Liver (tissue), 9 donors: ENCODE data around the gene TBC1D16. TPM values are rescaled to one million over a fixed set of nuclear protein-coding genes. Genes with fewer than 3 reads are reported as not detected.

Source experiments
- DNase-seq: peaks from one replicate; pipeline ENCODE4 v3.0.0-alpha.2; 2017; ENCODE audit warnings: low spot score
- H3K27ac ChIP-seq, 2 donors: one replicate each; pipeline ENCODE4 v1.7.0; 2013; ENCODE audit warnings: inconsistent platforms in 2 of 2, low read length in 2 of 2, control low read depth in 1 of 2, low read depth in 1 of 2, mild to moderate bottlenecking in 1 of 2
- H3K27me3 ChIP-seq, 4 donors: one replicate each; pipeline versions ENCODE4 v1.6.1 to v1.7.0; 2013; ENCODE audit warnings: low read length in 3 of 4, inconsistent platforms in 1 of 4, mild to moderate bottlenecking in 1 of 4, moderate library complexity in 1 of 4; ENCODE audit not compliant: control insufficient read depth in 4 of 4, insufficient read depth in 4 of 4
- H3K36me3 ChIP-seq, 4 donors: one replicate each; pipeline versions ENCODE4 v1.6.1 to v1.7.0; 2013; ENCODE audit warnings: low read length in 3 of 4, mild to moderate bottlenecking in 3 of 4, low read depth in 1 of 4, moderate library complexity in 1 of 4; ENCODE audit not compliant: control insufficient read depth in 4 of 4, insufficient read depth in 3 of 4
- H3K4me1 ChIP-seq, 4 donors: one replicate each; pipeline versions ENCODE4 v1.6.1 to v1.7.0; 2013; ENCODE audit warnings: low read length in 3 of 4, mild to moderate bottlenecking in 3 of 4, moderate library complexity in 1 of 4; ENCODE audit not compliant: control insufficient read depth in 4 of 4, insufficient read depth in 4 of 4
- H3K4me3 ChIP-seq, 3 donors: one replicate each; pipeline versions ENCODE4 v1.6.1 to v1.7.0; 2013; ENCODE audit warnings: low read length in 3 of 3, control low read depth in 1 of 3, low read depth in 1 of 3, mild to moderate bottlenecking in 1 of 3
- H3K9ac ChIP-seq, 2 donors: one replicate each; pipeline ENCODE4 v1.7.0; 2013; ENCODE audit warnings: low read length in 2 of 2, mild to moderate bottlenecking in 2 of 2, moderate library complexity in 2 of 2, control low read depth in 1 of 2, low read depth in 1 of 2
- H3K9me3 ChIP-seq, 4 donors: one replicate each; pipeline versions ENCODE4 v1.6.1 to v1.7.0; 2013; ENCODE audit warnings: low read length in 3 of 4; ENCODE audit not compliant: control insufficient read depth in 4 of 4
- CTCF ChIP-seq: fragments of 150-350 bp; IDR thresholded peaks from 2 replicates; pipeline ENCODE4 v1.5.1; 2017; ENCODE audit warnings: improper control_type of control experiment, low read depth, low read length; ENCODE audit not compliant: missing input control
- EGR1 ChIP-seq, 2 donors: IDR thresholded peaks; 2 replicates each; pipeline ENCODE4 v1.6.1; 2016 to 2018; ENCODE audit warnings: antibody characterized with exemption in 2 of 2, low read depth in 2 of 2
- FOXA1 ChIP-seq: IDR thresholded peaks from 2 replicates; pipeline ENCODE4 v1.6.1; 2016; ENCODE audit warnings: antibody characterized with exemption
- FOXA2 ChIP-seq: IDR thresholded peaks from 2 replicates; pipeline ENCODE4 v1.6.1; 2016; ENCODE audit warnings: antibody characterized with exemption
- GABPA ChIP-seq, 2 donors: IDR thresholded peaks in 1 of 2; conservative IDR thresholded peaks in 1 of 2; 2 replicates each; pipeline ENCODE4 v1.6.1; 2016; ENCODE audit warnings: antibody characterized with exemption in 2 of 2, mild to moderate bottlenecking in 1 of 2, moderate library complexity in 1 of 2
- HNF4A ChIP-seq, 2 donors: conservative IDR thresholded peaks; 2 replicates each; pipeline ENCODE4 v1.6.1; 2016; ENCODE audit warnings: antibody characterized with exemption in 2 of 2, mild to moderate bottlenecking in 2 of 2
- HNF4G ChIP-seq: IDR thresholded peaks from 2 replicates; pipeline ENCODE4 v1.6.1; 2016; ENCODE audit warnings: antibody characterized with exemption
- JUND ChIP-seq, 2 donors: IDR thresholded peaks; 2 replicates each; pipeline ENCODE4 v1.6.1; 2016; ENCODE audit warnings: antibody characterized with exemption in 2 of 2
- MAX ChIP-seq: IDR thresholded peaks from 2 replicates; pipeline ENCODE4 v1.6.1; 2016; ENCODE audit warnings: antibody characterized with exemption
- NR2F2 ChIP-seq: IDR thresholded peaks from 2 replicates; pipeline ENCODE4 v1.6.1; 2016; ENCODE audit warnings: antibody characterized with exemption
- RAD21 ChIP-seq, 2 donors: IDR thresholded peaks; 2 replicates each; pipeline ENCODE4 v1.6.1; 2016; ENCODE audit warnings: antibody characterized with exemption in 2 of 2, mild to moderate bottlenecking in 2 of 2
- REST ChIP-seq: IDR thresholded peaks from 2 replicates; pipeline ENCODE4 v1.6.1; 2016; ENCODE audit warnings: antibody characterized with exemption, mild to moderate bottlenecking
- RXRA ChIP-seq, 2 donors: IDR thresholded peaks; 2 replicates each; pipeline ENCODE4 v1.6.1; 2017 to 2018; ENCODE audit warnings: antibody characterized with exemption in 2 of 2, mild to moderate bottlenecking in 1 of 2
- TAF1 ChIP-seq: conservative IDR thresholded peaks from 2 replicates; pipeline ENCODE4 v1.6.1; 2016; ENCODE audit warnings: antibody characterized with exemption, mild to moderate bottlenecking
- YY1 ChIP-seq: IDR thresholded peaks from 2 replicates; pipeline ENCODE4 v1.6.1; 2016; ENCODE audit warnings: antibody characterized with exemption, mild to moderate bottlenecking
- ZBTB33 ChIP-seq: IDR thresholded peaks from 2 replicates; pipeline ENCODE4 v1.6.1; 2016; ENCODE audit warnings: antibody characterized with exemption
- WGBS: extraction: QIAGEN DNeasy Blood & Tissue Kit; methylation state at CpG from one replicate; pipeline ENCODE4 v1.1.7; 2013; 5-methylcytosine and 5-hydroxymethylcytosine counted together
- polyA plus RNA-seq, 2 donors: library from polyadenylated mRNA; stranded (reverse) in 1 of 2; unstranded in 1 of 2; fragments of 200-250 nt in 1 of 2; fragments of >200 nt in 1 of 2; fragmentation: Nextera tagmentation in 1 of 2; extraction: Ambion mirVana in 1 of 2; gene quantifications; one replicate each; pipeline versions ENCODE4 v1.2.1 to v1.2.3, GENCODE V29; 2013 to 2015
- total RNA-seq, 2 donors: library from RNA; depleted of rRNA; stranded (reverse); fragments of >200 nt; gene quantifications; one replicate each; pipeline ENCODE4 v1.2.3, GENCODE V29; 2014
- donor health status: healthy.
- donor health status: healthy.
- donor health status: healthy.
- donor health status: healthy.
- donor health status: healthy.

Gene TBC1D16
- total and polyA plus RNA-seq, 4 donors: 3.4 to 29.5 (median 4.7) TPM

- Histone ChIP-seq H3K4me1 (peaks cover 3 to 12% (median 7%) of the 10 kb centered on the region in 4 donors), H3K4me3 (no peak overlapping the region), H3K27ac (no peak overlapping the region), H3K36me3 (peaks cover 0 to 1% (median 0%) of the 10 kb centered on the region in 4 donors), H3K27me3 (no peaks in the 10 kb centered on the region), H3K9me3 (no peaks in the 10 kb centered on the region), H3K9ac (no peak overlapping the region)
- TF ChIP-seq GABPA (IDR thresholded peaks at IDR 0.05 in 1 of 2, conservative IDR thresholded peaks at IDR 0.05 in 1 of 2): no peak
- TF ChIP-seq REST: no peak
- TF ChIP-seq FOXA2: no peak
- no peak for TF ChIP-seq JUND (IDR thresholded peaks at IDR 0.05)
- TF ChIP-seq HNF4A (conservative IDR thresholded peaks at IDR 0.05): no peak
- TF ChIP-seq EGR1 (IDR thresholded peaks at IDR 0.05; ENCODE audit: low read depth in 2 of 2): no peak
- TF ChIP-seq RAD21 (IDR thresholded peaks at IDR 0.05): no peak
- no peak for TF ChIP-seq YY1
- TF ChIP-seq FOXA1: no peak
- no peak for TF ChIP-seq MAX
- TF ChIP-seq ZBTB33: no peak
- no peak for TF ChIP-seq NR2F2
- no peak for TF ChIP-seq HNF4G
- TF ChIP-seq RXRA (IDR thresholded peaks at IDR 0.05): no peak
- TF ChIP-seq CTCF: no peak
- TF ChIP-seq TAF1: no peak
- WGBS: 92% methylated on average over 9 of the region's 9 CpGs
- no peak for DNase-seq
Observed at GRCh38 chr17:79934653-79934970, 101.1 kb downstream of the TBC1D16 start.
